HG02678 (cell line): ENCODE data around the gene INS.

Experiments
- ATAC-seq: cut with Tn5 transposase; IDR thresholded peaks from one replicate; pipeline ENCODE4 v1.9.1; 2021; ENCODE audit warnings: mild to moderate bottlenecking, moderate library complexity; ENCODE audit not compliant: unreplicated experiment

INS gene

GRCh38 chr11:2149864-2150847, 10.9 kb downstream of the INS start:
- ATAC-seq, result no peak

- no peak for ATAC-seq
Measured at GRCh38 chr11:2149460-2149859, 11.5 kb downstream of the INS start.

DNA sequence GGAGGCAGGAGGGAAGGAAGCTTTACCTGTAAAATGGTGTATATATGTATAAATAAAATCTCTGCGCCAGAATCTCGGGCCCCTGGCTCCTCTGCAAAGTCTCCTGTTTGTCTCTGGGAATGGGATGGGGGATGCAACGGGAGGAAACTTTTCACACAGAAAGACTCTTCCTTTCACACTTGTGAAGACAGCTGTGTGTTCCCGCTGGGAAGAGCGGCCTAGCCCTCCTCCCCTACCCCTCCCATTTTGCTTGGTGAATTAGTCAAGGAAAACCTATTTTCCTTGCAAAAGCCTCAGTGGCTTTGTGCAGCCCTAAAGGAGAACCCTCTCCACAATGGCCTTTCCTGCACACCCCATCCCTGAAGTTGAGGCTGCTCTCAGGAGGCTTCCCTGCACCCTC, 12.4 kb downstream of the INS start:
- no peak for ATAC-seq

- ATAC-seq, result no peak
Measured at GRCh38 chr11:2147391-2147790, 13.6 kb downstream of the INS start.

- no peak for ATAC-seq
Measured at GRCh38 chr11:2146051-2146450, 15.0 kb downstream of the INS start.

DNA sequence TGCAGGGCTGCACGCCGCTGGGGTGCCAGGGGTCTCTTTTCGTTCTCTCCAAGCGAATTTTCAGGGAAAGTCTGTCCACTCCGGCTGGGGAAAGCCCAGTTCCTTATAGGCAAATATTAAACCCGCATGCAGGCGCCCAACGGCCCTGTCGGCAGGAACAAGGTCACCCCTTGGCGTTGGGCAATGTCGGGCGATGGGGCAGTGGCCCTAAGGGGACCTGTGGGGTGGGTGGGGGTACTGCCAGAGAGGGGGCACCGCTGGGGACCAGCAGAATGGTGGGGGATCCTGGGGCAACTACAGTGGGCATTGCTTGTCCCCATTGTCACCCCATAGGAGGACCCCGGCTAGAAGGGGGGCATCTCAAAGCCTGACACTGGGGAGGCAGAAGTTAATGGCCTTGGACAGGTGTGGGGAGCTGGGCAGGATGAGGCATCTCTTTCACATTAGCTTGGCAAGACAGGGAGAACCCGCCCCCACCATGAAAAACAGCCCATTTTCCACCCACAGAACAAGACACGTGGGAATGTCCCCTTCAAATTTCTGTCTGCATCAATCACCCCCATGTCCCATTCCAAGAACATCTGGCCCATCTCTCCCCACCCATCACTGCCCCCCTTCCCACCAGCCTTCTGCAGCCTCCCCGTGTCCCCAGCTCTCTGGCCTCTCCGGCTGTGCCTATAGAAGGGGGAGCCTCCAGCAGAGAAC, 16.3 kb downstream of the INS start:
- ATAC-seq, result no peak

DNA sequence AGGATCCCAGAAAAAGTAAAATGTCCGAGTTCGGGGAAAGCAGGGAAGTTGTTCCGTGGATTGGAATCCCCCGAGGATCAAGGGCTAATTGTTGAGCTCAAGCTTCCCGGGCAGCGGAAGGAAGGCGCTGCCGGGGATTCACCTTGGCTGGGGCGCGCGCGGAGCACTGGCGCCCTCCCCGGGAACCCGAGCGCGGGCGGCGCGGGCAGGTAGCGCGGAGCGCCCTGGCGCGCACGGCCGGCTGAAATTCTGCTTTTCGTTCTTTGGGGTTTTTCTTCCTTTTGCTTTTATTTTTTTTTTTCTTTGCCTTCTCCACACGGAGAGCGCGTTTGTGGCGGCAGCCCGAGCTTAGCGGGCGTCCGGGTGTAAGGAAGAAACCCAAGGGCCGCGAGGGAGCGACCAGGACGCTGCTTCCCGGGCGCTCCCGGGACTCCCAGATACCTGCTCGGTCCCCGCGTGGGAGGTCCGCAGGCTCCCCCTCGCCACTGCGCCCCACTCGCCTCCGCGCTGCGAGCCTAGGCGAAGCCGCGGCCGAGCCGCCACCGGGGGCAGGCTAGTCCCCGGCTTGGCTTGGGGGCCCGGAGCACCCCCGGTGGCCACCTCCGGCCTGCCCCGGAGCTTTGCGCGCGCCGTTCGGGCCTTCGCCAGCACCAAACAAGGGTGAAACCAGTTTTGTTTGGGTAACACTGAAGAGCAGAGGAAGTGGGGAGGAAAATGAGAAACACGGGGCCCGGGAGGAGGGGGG, 17.0 kb downstream of the INS start:
- ATAC-seq, result no peak

DNA sequence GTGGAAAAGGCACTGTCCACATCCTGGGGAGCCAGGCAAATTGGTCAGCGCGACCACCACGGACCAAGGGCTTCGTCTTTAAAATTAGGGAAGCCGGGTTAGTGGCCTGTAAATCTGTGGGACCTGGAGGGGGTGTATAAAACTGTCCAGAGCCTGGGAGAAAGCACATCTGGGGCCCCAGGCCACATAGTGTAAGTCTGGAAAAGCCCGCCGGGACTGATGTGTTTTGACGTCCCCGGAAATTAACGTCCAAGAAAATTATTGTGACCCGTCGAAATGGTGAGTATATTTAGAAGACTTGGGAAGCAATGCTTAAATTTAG, 17.6 kb downstream of the INS start:
- no peak for ATAC-seq

DNA sequence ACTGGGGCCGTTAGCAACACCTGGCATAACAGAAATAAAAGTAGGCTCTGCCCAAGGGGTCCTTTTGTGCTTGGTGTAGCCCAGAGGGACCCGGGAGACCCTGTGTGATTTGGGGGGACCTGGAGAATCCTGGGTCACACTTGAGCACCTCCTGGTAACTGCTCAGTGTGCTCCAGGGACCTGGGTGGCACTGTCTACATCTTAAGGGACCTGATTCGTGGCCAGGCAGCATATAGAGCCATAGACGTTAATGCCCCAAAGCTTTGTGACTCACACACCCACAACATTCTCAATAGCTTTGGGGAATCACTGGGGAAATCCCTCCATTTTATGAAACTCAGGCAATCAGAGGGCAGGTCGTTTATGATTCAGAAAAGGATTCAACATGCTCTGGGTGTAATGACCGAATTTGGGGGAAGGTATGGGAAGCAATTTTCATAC, 18.2 kb downstream of the INS start:
- no peak for ATAC-seq

DNA sequence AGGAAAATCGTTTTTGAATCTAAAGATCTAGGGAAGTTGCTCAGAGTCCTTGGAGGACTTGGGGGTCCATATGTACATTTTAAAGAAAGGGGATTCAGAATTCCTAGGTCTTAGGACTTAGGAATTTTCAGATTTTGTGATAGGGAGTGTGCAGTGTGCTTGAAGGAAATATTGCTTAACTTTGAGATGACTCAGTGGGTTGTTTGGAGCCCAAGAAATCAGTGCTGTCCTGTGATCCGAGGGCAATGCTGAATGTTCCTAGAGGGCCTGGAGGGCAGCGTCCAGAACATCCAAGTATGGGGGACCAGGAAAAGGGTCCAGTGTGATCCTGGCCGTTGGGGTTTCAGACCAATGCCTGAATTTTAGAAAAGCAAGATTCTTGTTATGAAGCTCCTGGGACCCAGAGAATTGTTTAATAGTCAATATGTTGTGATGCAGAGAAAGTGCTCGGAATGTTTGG, 18.7 kb downstream of the INS start:
- no peak for ATAC-seq

- no peak for ATAC-seq
Measured at GRCh38 chr11:2140411-2141400, 20.3 kb downstream of the INS start.

DNA sequence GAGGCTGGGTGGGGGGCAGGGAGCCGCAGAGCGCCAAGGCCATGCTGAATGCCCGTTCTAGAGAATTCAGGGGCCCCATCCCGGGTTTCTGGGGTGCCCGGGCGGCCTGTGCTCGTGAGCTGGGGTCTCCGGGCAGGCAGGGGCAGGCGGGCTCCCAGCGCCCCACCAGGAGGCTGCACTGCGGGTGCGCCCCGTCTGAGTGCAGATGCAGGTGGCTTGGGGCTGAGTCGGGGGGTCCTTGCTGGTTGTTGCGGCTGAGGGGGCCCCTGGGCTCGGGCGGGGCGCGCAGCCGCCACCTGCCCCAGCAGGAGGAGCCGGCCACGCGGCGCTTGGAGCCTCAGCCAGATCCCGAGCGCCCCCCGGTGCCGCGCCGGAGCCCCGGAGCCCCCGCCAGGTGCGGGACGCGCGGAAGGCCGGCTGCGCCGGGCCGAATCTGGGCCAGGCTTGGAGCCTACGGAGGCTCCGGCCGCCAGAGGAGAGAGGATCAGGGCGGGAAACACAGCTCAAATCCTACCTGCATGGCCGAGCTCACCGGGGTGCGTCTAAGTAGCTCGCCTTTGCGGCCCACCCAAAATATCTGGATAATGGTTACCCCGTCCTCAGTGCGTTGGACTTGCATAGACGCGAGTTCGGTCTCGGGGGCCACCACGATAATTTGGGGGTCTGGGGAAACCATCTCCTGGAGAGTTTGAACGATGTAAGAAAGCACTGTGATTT, 21.2 kb downstream of the INS start:
- no peak for ATAC-seq

GRCh38 chr11:2139123-2139521, 21.9 kb downstream of the INS start, which contains the start of gene IGF2:
Gene IGF2 (minus strand): TSS chr11:2139389. CDS start chr11:2135523, 3,866 bp downstream.
- no peak for ATAC-seq

DNA sequence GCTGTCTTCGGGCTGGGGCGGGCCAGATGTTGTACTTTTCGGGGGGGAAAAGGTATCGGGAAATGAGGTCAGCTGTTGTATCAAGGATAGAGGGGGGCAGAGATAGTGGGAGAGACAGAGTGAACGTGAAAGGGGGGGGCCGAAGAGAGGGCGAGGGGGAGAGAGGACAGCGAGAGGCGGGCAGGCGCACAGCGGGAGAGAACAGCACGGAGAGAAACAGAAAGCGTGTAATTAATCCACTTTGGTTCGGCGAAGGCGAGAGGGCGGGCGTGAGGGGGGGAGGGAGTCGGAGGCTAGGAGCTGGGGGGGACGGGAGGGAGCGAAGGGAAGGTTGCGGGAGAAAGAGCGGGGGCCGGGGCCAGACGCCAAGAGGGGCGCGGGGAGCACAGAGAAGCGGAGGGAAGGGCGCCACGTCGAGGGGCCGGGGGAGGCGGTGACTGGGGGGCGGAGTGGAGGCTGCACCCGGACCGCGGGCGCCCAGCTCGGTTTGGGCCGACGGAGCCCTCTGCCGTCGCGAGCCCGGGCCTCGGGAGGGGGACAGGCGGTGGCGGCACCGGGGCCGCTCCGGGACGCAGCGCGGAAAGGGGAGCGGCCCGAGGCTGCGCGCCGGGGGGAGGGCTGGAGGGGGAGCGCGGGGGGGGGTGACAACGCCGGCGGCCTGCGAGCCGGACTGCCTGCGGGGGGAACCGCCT, 22.4 kb downstream of the INS start:
- ATAC-seq, result no peak

DNA sequence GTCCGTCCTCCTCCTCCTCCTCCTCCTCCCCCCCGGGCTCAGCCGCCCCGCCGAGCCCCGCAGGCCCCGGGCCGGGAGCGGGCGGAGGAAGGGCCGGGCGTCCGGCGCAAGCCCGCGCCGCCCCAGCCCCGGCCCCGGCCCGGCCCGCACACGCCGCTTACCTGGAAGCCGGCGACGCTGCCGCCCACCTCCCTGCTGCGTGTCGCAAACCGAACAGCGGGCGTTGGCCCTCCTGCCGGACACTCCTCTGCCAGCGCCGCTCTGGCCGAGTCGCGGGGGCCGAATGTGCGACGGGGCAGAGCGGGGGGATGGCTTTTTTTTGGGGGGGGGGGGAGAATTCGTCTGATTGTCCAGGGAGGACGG, 23.0 kb downstream of the INS start:
- no peak for ATAC-seq

DNA sequence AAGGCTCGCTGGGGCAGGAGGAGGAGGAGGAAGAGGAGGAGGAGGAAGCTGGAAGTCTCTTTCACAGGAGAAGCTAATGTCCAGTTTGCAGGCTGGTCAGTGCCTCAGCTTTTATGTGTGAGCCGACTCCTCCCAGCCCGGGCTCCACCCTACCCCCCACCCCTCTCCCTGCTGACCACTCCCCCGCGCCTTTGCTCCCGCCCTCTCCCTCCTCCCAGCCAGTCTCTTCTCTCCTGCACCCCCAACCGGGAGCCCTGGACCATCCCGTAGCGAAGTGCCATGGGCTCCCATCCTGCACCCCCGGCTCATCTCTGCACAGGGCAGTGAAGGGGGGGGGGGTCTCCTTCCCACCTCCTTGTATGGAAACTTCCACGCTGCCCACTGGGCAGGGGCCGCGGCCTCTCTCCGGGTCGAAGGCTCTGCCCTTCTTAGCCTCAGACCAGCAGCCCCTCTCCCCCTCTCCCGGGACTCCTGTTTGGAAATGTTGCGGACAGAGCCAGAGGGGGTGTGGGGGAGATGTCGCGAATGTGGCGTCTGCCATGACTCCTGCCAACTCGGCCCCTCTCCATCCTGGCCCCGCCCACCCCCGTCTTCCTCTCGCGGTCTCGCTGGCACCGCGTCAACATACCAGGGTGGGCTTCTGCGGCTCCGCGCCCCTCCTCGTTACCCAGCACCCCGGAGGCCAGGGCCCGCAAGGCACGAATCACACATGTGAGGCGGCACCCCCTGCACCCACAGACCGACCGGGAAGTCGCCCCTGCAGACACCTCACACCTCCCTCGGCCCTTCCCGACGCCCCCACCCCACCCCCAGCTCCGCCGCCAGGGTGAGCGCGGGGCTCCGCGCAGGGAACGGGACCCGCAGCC, 23.6 kb downstream of the INS start:
- no peak for ATAC-seq

DNA sequence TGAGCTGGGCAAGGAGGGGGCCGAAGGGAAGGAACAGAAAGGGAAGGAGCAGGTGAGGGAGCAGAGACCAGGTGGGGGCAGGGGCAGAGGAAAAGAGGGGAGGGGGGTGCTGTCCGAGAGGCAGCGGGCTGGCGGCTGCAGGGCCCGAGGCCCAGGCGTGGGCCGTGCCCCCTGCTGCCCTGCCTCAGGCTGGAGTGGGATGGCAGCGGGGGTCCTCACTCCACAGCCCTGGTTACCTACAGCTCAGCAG, 24.1 kb downstream of the INS start:
- ATAC-seq, result no peak

- ATAC-seq, result no peak
Measured at GRCh38 chr11:2136209-2136951, 24.6 kb downstream of the INS start.
